Renal cortical epithelial cell (primary cell): Measurements from ENCODE around the gene MRPS5. TPM values are rescaled to one million over a fixed set of nuclear protein-coding genes. Genes with fewer than 3 reads are reported as not detected.

Source experiments
- DNase-seq: peaks from one replicate; pipeline ENCODE4 v3.0.0-alpha.2; 2011; ENCODE audit warnings: low read depth
- total RNA-seq: library from RNA; depleted of rRNA; stranded (reverse); fragments of >200 nt; gene quantifications from 2 replicates; pipeline ENCODE4 v1.2.3, GENCODE V29; 2014

The MRPS5 gene
- total RNA-seq, 1 donor from 2014 or later = 75.7 TPM

DNA sequence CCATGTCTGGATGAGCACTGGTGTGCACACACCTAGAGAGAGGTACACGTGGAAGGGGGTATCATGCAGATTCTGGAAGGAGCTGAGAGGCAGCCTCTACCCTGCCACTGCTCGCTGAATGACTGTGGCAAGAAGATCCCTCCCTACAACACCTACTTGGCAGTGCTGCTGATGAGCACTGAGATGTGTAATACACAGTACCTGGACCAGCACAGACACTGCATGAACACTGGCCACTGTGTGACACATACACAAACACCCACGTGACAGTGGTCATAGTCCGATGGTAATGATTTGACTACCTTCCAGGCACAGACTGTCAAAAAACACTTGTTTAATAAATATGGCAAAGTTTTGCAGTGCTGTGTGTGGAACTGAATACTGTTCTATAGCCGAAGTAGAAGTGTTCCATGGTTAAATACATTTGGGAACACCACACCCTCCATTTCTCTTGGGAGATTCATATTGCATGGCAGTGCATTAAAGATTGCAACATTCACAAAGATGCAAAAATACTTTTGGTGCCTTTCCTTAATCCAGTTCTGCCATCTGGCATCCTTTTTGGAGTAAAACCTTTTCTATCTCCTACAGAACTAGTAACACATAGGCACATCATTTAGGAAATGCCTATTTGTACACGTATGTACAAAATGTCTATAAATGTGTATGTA lies 29.6 kb downstream of the MRPS5 start:
- no peak for DNase-seq

GRCh38 chr2:95087379-95087778 lies 34.2 kb downstream of the MRPS5 start:
- DNase-seq = no peak

DNA sequence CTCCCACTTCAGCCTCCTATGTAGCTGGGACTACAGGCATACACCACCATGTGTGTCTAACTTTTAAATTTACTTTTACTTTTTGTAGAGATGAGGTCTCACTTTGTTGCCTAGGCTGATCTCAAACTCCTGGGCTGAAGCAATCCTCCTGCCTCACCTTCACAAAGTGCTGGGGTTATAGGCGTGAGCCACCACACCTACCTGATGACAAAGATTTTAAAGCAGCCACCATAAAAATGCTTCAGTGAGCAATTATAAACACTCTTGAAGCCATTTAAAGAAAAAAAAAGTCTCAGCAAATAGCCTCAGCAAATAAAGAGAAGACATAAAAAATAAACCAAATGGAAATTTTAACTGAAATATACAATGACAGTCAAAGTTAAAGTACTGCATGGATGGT lies 35.6 kb downstream of the MRPS5 start:
- no peak for DNase-seq

GRCh38 chr2:95082477-95082876 lies 39.1 kb downstream of the MRPS5 start:
- DNase-seq = no peak

GRCh38 chr2:95079199-95079683 lies 42.4 kb downstream of the MRPS5 start:
- no peak for DNase-seq

GRCh38 chr2:95077861-95078603 lies 43.6 kb downstream of the MRPS5 start:
- DNase-seq = no peak

GRCh38 chr2:95077530-95077825 lies 44.1 kb downstream of the MRPS5 start:
- peak; percentile 33 for DNase-seq

DNA sequence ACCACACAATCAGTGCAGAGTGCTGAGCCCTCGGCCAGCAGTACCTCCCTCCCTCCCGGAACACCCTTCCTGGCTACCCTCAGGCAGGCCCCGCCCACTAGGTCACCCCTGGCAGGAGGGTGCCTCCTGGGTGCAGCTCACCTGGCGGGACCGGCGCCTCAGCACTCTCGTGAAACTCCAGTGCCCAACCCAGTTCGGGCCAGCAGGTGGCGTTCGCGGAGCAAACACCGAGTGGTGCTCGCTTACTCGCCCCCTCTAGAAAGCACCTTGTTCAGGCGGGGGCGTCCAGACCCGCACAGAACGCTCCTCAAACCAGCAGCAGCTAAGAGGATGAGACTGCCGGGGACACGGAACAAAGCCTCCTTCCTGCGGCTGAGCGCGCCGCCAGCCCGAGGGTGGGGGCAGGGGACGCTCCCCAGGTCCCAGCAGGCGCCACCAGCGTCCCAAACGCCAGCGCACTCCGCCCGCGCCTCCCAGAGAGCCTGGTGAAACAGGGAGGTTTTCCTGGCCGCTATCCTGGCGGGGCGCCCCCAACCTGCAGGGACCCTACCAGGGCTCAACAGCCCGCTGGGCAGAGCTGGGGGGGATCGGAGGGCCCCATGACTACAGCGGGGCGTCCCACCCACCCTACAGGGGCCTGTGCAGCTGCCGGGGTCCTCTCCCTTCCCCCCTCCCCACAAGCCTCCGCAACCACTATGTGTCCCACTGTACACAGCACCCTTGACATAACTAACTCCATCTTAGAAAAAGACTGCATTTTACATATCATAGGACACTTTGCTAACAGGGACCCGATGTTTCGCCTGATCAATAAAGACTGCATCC lies 44.7 kb downstream of the MRPS5 start:
- DNase-seq = peak; percentile 46

- DNase-seq = no peak
Measured at GRCh38 chr2:95075440-95076132, 46.0 kb downstream of the MRPS5 start.

DNA sequence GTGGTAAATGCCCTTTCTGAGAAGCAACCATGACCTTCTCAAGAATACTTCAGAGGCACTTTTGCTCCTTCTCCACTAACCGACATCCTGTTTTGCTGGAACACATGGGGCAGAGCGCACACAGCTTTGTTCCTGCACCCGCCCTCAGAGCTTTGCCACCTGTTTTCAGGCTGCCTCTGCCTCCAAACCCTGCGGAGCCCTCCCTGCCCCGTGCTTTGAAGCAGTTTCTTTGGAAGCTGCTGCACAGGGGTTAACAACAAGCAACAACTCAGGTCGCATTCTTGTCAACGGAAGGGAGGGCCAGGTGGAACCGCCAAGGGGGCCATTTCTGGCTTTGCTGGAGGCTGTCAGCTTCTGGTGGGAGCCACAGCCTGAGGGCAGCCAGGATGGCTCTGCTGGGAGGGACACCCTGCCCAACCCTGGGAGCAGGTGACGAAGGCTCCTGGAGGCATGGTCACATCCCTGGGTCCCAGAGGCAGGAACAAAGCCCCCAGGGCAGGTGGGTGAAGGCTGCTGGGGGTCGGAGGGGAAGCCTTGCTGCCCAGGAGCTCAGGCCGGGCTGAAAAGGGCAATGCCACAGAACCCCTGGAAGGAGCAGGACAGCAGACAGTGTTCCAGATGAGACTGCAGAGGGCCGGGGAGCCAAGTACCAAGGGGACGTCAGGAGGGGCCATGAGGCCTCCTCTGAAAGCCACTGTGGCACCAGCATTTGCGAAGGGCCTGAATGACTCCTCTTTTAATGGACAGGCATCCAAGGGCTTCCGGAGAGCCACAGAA lies 46.8 kb downstream of the MRPS5 start:
- no peak for DNase-seq

DNA sequence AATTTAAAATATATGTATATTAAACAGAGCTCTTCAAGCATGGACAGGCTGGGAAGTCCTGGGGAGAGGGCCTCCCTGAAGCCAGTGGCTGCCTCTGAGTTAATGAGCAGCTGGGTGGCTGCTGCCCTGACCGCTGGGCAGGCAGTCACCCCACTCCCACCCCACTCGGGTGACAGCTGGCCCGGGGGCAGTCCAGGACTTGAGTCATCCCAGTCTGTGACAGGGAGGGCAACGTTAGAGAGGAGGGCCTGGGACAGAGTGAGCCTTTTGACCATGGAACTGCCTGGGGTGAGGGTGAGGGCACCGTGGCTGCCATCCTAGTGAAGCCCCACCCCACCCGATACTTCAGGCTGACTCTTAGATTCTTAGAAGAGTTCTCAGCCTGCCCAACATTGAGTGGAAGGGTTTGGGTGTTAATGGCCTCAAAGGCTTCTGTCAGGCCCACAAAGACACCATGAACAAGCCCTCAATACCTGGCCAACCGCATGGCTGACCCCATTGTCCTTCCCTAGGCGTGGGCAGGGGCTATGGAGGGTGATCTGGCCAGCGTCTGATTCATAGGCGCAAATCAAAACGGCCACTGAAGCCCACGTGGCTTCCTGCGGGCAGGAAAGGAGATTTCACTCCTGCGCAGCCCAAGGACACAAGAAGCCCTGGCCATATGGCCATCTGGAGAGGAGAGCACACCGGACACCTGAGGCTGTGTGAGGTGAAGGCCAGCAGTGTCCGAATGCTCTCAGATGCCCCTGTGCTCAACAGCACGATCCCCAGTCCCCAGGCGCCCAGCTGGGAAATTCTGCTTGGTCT lies 47.5 kb downstream of the MRPS5 start:
- peak; percentile 49 for DNase-seq

- DNase-seq = no peak
Measured at GRCh38 chr2:95072424-95072823, 49.2 kb downstream of the MRPS5 start.

DNA sequence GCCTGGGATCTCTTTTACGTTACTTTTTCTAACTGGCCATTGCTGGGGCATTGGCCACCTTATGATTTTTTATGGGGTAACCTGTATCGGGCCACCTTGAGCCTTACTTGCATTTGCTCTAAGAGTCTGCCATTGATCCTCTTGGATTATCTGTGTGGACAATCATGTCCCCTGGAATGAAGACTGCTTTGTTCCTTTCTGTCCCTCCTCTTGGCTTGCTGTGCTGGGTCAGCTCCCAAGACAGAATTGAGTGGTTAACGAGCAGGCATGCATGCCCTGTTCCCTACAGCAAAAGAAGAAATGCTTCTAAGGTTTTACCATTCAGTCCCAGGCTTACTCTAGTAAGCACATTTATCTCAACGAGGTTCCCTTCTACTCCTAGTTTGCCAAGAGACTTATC lies 49.8 kb downstream of the MRPS5 start:
- no peak for DNase-seq

GRCh38 chr2:95069465-95069864 lies 52.1 kb downstream of the MRPS5 start:
- no peak for DNase-seq

- DNase-seq = no peak
Measured at GRCh38 chr2:95068256-95068655, 53.4 kb downstream of the MRPS5 start.

DNA sequence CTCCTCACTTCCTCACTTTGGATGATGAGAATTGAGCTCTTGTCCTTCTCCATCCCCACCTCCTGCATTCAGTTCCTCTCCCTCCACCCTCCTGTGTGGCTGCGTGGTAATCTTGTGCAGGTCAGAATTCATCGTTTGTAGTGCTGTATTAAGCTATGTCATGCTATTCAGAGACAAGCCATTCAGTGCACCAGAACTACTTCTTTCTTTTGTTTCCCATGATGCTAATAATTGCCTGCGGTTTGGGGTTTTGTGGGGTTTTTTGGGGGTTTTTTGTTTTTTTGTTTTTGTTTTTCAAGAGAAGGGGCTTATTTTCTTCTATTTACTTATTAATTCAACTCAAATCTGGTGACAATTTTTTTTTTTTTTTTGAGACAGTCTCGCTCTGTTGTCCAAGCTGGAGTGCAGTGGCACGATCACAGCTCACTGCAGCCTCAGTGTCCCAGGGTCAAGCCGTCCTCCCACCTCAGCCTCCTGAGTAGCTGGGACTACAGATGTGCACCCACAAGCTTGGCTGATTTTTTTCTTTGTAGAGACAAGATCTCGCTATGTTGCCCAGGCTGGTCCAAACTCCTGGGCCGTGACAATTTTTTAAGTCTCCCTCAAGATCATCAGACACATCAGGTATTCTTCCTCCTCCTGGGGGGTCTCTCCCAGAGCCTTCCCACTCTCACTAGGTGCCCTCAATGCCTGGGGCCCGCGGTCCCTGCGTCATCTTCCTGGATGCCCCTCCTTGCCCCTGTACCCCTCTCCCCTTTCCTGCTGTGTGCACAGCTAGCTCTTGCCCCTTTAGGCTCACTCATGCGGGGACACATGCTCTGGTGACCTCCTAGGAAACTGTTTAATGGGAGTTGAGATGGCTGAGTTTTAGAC lies 58.3 kb downstream of the MRPS5 start:
- DNase-seq = peak; percentile 31

DNA sequence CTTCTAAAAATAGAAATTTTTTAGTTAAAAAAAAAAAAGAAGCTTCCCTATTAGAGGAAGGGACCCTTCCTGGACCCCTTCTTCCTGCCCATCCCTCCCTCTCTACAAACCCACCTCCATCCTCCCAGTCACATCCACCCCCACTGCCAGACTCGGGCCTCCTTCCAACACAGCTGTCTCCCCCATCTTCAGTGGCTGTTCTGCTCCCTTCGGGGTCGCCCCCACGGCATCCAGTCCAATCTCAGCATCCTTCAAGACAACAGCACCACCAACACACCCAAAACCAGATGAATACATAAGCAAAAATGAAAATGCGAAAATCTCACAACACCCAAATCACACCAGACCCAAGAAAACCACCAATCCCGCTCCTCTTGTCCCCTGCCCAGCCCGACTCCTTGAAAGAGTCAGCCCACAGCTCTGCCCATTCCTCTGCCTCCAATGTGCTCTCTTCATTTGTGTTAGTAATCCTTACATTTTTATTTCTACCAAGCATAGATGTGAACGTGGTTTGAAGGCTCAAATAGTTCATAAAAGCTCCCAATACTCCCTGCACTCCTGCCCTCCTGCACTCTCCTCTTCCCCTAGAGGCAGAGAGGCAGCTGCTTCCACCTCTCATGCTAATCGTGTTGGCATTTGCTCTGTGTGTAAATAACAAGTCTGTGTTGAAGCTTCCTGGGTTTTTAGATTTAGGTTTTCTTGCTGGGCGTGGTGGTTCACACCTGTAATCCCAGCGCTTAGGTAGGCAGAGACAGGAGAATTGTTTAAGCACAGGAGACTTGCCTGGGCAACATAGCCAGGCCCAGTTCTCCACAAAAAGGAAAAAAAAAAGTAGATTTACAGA lies 59.1 kb downstream of the MRPS5 start:
- DNase-seq = peak; percentile 43

DNA sequence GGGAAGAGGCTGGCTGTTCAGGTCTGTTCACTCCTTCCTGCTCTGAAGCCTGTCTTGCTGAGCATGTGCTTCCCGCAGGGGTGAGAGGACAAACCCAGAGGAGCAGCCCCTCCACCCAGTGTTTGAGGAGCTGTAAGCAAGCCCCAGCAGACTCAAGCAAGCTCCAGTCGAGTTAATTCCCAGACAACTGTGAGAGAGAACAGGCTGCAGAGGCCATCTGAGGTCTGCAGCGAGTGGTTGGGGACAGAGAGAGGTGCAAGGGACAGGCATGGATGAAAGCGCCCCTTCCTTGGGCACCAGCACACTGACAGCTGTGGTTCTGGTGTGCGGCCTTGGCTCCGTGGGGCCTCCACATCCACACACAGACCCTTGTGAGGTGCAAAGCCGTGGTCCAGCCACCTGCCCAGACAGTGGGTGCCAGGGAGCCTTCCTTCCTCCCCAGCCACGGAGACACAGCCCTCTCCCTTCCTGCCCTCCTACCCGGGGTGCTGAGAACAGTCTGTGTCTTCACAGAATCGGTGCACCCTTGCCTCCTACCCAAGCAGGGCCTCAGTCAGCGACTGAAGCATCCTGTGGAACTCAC lies 59.9 kb downstream of the MRPS5 start:
- no peak for DNase-seq
